ENCODE results near the gene PRKAR1B.
"Not testable (repeated sequence)": the region's sequence is repeated elsewhere in the genome, so short reads cannot be mapped to it uniquely, and the experiment has no call there.

Gene PRKAR1B

DNA sequence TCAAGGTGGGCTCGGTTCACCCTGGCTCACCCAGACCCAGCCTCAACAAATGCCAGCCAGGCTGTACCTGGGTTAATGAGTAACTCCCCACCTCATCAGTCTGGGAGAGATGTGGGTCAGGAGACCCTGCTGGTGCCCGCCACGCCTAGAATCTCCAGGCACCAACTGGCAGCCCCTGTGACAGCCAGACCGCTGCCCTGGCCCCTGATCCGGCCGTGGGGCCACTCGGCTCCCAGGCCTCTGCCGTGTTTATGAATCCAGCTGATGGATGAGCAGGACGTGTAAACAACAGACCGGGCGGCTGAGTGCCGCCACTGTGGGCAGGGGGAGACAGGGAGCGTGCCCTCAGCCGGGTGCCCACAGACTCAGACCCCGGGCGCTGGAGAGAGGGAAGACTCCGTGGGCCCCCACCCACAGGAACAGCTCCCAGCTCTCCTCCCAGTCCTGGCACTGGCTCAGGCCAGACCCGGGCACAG lies 173.4 kb downstream of the PRKAR1B start:
- DNase-seq (ENCODE audit: low spot score), result no peak

DNA sequence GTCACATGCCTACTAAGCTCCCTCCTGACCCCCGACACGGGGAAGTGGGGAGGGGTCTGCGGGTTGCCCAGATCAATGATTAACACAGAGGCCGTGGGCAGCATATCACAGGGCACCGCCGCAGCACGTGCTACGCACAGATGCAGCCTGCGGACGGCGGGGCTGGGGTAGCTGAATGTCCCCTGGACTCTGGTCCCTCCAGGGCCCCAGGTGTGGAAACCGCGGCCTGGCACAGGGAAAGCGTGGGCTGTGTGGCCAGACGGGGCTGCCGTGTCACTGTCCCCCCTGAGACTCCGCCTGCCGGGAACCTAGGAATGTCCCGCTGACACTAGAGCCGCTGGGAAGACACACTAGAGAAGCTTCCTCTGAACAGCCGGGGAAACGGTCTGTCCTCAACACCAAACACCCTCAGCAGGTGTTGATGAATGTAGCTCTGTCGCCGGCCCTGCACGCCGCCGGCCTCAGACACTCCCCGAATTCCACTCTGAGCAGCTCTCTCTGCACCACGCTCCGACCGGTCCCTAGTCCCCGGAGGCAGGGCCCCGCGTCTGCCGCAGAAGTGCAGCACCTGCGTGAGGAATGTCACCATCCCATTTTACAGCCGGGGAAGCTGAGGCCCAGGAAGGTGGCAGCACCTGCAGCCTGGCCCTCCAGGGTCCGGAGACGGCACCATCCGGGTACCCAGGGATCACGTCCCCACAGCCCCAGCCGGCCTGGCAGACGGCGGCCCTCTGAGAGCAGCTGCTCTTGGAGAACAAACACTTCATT lies 174.0 kb downstream of the PRKAR1B start:
- DNase-seq (ENCODE audit: low spot score), result no peak

DNA sequence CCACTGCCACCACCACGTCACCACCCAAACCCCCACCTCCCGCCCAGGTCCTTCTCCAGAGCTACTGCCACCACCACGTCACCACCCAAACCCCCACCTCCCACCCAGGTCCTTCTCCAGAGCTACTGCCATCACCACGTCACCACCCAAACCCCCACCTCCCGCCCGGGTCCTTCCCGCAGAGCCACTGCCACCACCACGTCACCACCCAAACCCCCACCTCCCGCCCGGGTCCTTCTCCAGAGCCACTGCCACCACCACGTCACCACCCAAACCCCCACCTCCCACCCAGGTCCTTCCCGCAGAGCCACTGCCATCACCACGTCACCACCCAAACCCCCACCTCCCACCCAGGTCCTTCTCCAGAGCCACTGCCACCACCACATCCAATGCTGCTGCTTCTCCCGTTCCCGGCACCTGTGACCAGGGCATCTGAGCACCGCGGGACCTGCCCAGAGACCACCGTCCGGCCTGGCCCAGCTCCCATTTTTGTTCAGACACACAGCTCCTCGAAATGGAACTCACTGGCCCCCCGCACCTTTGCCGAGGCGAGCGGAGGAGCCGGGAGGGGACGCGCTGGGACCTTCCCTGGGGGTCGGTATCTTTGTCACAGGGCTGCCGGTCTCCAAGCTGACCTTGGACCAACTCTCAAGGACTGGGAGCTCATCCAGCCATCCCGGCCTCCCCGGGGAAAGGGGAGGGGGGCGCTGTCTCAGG lies 174.8 kb downstream of the PRKAR1B start:
- not testable (repeated sequence) for DNase-seq (ENCODE audit: low spot score)

DNA sequence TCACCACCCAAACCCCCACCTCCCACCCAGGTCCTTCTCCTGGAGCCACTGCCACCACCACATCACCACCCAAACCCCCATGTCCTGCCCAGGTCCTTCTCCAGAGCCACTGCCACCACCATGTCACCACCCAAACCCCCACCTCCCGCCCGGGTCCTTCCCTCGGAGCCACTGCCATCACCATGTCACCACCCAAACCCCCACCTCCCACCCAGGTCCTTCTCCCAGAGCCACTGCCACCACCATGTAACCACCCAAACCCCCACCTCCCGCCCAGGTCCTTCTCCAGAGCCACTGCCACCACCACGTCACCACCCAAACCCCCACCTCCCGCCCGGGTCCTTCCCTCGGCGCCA lies 175.5 kb downstream of the PRKAR1B start:
- DNase-seq (ENCODE audit: low spot score), result not testable (repeated sequence)

DNA sequence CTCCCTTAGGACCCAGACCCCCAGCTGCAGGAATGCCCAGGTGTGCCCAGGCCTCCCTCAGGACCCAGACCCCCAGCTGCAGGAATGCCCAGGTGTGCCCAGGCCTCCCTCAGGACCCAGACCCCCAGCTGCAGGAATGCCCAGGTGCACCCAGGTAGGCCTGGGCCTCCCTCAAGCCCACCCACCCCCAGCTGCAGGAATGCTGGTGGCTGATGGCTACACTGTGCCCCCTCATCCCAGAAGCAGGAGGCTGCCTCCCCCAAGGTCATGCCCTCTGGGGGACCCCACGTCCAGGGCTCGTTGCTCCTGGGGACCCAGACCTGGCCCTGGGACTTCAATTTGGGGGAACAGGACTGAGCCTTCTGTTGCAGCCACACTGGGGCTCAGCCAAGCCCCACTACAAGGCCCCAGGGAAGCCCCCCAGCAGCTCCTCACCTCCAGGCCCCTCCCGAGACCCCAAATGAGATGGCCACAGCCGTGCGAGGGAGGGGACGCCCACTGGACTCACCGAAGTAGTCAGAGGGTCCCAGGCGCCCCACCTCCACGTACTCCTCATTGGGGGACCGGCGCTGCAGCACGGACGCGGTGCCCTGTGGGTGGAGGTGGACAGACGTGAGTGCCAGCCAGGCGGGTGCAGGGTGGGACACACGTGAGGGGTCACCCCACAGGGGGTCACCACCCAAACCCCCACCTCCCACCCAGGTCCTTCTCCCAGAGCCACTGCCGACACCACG lies 176.0 kb downstream of the PRKAR1B start:
- DNase-seq (ENCODE audit: low spot score), result no peak

DNA sequence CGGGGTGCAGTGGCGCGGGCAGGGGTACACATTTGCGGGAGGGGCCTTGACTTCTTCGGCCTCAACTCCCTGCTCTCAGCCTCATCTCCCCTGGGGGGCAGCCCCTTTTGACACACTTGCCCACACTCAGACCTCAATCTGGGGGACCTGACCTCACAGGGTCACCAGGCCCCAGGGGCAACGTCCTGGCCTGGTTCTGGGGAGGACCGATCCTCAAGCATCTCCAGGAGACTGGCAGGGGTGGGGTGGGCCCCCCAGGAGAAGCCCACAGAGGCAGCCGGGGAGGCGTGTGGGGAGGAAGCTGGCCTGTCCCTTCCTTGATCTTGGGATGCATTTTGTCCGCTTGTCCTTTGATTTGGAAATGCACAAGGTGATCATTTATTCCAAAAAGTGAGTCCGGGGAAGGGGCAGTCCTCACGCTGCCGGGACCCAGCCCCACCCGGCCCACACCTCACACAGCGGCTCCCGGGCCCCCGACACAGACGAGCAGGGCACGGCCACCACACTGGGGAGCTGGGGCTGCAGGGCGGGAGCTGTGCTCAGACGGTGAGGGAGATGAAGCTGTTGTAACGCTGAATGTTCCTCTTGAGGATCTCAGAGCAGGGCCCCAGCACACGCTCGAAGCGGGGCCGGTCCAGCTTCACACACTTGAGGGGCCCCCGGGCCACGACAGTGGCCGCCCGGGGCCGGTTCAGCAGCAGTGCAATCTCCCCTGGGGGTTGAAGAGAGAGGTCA lies 177.0 kb downstream of the PRKAR1B start:
- no peak for DNase-seq (ENCODE audit: low spot score)

DNA sequence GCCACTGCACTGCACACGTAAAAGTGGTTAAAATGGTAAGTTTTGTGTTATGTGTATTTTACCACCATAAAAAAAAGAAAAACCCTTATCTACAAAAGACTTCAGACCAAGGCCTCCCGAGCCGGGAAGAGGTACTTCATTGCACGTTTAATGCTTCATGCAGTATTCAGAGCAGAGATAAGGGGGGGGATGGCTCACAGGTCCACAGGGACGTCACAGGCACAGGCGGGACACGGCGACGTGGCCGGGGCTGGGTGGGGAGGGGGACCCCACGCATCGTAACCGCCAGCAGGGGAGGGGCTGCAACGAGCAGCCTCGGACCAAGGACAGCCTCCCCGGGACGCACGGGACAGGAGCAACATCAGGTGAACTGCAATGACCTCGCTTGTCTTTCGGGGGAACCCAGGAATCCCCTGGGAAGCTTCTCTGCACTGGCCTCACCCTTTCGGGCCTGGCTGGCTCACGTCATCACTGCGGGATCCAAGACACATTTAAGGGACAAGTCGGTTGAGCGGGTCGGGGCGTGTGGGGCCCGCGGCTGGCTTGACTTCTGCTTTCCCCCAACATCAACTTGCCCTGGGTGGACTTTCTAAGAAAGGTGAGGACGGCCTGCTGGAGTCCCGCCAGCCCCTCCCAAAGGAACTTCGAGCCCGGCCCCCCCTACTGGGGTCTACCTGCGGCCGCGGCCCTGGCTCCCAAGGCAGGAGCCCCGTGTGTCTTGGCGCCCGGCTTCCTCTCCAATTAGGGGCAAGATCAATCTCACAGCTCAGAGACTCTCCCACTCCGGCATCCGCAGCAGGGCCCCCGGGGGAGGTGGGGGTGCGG lies 177.8 kb downstream of the PRKAR1B start:
- no peak for DNase-seq (ENCODE audit: low spot score)

DNA sequence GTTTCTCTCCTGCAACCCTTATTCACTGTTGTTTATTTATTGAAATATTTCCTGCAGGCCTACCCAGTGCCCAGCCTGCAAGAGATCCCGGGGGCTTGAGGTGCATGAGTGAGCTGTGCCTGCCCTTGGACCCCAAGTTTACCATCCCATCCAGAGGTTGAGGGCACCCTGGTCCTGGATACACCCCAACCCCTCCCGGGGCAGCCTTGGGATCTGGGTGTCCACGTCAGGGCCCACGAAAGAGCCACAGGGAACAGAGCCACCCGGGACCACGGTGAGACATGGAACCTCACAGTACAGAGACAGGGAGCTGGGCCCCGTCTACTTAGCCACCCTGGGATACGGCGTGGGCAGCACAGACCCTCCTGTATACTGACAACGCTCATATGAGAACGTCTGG lies 178.7 kb downstream of the PRKAR1B start:
- DNase-seq (ENCODE audit: low spot score), result no peak

DNA sequence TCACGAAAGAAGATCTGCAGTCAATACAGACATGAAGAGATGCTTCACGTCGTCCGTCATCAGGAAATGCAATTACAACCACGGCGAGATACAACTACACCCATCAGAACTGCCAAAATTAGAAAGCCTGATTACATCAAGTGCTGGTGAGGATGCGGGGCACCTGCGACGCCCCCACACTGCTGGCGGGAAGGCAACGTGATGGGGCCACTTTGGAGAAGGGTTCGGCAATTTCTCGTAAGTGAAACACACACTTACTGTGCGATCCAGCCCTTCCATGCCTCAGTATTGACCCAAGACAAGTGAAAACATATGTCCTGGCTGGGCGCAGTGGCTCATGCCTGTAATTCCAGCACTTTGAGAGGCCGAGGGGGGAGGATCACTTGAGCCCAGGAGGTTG lies 181.6 kb downstream of the PRKAR1B start:
- no peak for DNase-seq (ENCODE audit: low spot score)

DNA sequence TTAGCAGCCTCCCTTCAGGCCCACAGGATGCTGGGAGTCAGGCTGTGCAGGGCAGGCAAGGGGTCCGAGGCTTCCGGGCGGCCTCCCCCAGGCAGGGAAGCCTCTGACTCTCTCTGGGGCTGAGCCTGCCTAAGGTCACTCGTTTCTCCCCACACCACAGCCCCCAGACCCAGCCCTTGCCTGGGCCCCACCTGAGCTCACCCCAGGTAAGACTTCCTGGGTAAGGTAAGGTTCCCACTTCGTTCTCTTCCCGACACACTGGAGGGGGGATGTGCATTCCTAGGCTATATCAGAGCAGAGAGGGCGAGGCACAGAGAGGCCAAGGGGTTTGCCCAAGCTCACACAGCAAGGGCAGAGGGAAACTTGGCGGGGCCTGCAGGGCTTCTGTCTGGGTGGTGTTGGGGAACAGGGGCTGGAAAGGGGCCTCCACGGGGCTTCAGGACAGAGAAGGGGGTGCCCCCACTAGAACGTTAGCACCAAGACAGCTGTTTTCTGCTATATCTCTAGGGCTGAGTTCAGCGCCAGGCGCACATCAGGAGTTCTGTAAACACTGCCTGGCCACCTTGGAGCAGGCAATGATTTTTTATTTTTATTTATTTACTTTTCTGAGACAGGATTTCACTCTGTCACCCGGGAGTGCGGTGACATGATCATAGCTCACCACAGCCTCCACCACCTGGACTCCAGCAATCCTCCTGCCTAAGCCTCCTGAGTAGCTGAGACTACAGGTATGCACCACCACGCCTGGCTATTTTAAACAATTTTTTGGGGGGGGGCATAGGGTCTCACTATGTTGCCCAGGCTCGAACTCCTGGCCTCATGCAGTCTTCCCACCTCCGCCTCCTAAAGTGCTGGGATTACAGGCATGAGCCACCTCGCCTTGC lies 182.5 kb downstream of the PRKAR1B start:
- no peak for DNase-seq (ENCODE audit: low spot score)

DNA sequence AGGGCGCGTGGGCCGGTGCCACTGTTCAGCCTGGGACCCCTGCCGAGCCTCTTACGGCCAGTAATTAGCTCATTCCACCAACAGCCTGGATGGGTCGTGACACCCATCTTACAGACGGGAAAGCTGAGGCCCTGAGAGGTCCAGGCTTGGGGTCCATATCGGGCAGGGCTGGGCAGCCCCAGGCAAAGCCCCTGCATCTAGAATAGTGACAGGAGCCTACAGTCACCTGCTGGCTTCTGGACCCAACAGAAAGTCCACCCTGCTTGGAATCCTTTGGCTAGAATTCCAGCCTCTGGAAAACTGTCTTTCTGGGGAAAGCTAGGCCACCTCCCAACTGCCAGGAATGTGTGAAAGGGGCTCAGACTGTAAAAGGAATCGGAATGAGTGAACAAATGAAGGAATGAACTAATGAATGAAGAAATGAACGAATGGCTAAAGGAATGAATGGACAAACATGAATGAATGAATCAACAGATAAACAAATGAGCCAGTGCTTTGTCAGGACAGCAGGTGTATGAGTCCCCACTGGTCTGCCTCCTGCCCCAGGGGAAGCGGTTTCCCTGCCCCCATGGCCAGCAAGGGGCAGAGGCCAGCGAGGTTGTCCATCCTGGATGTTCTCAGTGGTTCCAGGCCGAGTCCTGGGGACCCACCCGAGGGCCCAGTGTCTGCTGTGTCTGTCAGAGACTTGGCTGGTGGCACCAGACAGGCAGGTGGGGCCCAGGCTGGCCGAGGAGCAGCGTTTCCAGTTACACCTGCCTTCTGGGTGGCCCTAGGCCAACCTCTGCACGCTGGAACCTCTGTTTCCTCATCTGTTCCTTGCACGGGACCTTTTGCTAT lies 183.4 kb downstream of the PRKAR1B start:
- DNase-seq (ENCODE audit: low spot score), result no peak

DNA sequence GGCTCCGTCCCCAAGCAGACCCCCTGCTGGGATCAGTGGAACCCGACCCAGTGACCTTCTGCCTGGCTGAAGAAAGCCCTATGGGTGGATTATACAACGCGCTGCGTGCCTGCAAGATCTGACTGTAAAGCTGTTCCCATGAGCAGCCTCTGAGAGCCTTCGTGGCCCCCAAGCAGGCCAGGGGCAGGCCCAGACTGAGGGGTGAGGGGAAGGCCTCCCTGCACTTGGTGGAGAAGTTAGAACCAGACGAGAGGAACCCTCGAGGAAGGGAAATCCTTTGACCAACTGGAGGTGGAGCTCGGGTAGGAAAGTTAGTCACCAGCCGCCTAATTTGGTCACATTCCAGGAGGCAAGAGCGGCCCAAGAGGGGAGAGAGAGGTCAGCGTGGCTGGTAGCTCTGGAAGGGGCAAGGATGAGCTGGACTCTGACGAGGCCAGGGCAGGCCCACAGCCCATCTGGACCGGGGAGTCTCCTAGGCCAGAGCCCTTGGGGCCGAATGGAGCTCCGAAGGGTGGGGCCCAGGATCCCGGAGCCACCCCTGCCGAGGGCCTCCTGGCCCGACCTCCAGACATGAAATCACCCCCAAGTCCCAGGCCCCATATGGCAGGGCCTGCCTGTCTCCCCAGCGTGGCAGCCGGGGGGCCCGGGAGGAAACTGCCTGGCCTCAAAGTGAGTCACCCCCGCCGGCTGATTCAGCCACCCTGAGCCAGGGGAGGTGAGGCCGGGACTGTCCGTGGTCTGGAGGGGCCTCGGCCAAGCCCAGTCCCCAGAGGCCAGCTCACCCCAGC lies 184.2 kb downstream of the PRKAR1B start:
- no peak for DNase-seq (ENCODE audit: low spot score)

DNA sequence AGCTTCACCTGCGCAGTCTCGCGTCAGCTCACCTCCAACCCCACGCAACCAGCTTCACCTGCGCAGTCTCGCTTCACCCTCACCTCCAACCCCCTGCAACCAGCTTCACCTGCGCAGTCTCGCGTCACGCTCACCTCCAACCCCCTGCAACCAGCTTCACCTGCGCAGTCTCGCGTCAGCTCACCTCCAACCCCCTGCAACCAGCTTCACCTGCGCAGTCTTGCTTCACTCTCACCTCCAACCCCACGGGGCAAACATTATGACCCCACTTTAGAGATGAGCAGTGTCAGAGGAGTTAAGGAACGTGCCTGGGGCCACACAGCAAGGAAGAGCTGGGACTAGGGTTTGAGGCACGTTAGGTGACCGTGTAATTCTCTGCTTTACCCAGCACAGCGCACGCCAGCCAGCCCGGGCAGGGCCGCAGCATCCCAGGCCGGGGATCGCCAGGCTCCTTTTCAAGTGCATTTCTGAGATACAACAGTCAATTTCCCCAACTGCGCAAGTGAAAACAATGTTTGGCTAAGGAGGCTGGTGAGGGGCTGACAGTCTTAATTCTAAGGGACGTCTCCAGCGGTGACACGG lies 184.9 kb downstream of the PRKAR1B start:
- no peak for DNase-seq (ENCODE audit: low spot score)

DNA sequence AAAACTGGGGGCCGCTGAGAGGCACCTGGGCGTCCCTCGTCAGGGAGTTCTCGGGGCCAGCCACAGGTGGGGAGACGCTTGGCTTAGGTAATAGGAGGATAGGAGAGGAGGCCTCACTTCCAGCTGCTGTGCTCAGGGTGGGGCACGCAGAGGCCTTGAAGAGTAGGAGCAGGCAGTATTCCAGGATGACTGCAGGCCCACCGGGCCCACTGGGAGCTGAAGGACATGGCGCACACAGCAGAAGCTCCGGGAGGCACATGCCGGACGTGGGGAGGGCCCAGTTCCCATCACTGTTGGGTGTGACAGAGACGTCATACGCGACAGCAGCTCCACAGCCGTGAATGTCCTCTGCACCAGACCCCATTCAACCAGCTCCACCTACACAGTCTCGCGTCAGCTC lies 185.4 kb downstream of the PRKAR1B start:
- DNase-seq (ENCODE audit: low spot score), result no peak

DNA sequence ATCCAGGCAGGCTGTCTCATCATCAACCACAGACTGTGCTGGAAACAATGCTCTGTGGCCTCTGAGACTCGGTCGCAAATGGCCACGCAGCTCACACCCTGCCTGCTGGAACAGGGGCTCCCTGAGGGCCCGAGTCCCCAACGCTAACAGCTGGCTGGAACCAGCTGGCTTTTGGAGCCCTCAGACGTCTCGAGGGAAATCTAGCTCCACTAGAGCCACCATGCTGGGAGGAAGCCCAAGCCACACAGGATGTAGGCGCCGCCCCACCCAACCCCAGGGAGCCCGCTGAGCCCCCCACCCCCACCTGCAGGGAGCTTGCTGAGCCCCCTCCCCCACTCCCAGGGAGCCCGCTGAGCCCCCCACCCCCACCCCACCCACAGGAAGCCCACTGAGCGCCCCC lies 186.1 kb downstream of the PRKAR1B start:
- DNase-seq (ENCODE audit: low spot score), result no peak

DNA sequence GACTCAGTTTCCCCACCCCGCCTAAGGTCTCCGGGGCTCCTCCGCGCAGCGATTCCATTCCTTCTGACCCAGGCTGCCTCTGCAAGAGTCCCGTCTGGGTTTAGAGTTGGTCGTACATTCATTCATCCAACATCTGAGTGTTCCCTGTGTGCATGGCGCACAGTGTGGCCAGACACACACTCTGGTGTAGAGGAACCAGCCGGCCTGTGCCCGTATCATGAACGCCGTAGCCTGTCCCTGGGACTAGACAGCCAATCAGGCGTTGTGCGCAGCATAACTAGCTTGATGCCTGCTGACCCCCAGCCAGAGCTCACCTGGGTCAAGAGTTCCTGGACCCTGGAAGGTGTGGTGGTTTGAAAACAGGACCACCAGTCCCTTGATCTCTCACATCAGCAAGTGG lies 186.5 kb downstream of the PRKAR1B start:
- no peak for DNase-seq (ENCODE audit: low spot score)

DNA sequence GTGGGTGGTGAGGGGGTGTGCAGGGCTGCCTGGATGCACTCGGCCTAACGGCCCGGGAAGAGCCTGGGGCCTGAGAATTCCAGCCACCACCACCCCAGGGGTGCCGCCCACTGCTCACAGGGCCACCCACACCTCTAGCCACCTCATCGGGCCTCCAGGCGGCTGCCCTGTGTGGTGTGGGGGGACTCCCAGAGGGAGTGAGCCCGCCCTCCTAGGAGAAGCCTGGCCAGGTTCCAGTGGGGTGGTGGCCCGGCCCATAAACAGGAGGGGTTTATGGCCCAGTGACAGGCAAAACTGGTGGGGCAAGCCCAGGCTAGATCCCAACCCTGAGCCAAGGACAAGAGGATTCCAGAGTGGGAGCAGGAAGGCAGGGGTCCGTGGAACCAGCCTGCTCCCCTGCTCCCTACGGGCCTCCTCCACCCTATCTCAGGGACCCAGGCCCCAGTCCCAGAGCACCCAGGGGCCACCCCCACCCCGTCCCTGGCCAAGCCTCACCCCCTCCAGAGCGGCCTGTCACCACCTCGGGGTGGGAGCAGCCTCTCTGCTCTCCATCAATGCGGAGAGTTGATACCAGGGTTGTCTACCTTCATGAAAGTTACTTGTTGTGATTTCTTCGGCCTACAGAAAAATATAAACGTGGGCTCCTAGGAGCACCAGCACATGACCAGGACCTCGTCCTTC lies 187.2 kb downstream of the PRKAR1B start:
- DNase-seq (ENCODE audit: low spot score), result no peak

Measured in activated CD4-positive, alpha-beta T cell treated with anti-CD3 and anti-CD28 coated beads, Interleukin-2, Interleukin-4, amounts not matched to agents 100 ng/mL and 50 ng/mL, durations not matched to agents 16 hours and 8 hours (primary cell).